NCI-H345 treated with DMSO at 0.1 percent for 48 hours (cell line): ENCODE data around the gene DST.
"Not testable (repeated sequence)": the region's sequence is repeated elsewhere in the genome, so short reads cannot be mapped to it uniquely, and the experiment has no call there.

Source experiments
- DNase-seq: peaks from one replicate; lab custom pipeline; 2025; ENCODE audit not compliant: unreplicated experiment; lab: John Stamatoyannopoulos, UW

Gene DST

GRCh38 chr6:56518995-56519767 lies 123.5 kb downstream of the DST start:
- DNase-seq: no peak

DNA sequence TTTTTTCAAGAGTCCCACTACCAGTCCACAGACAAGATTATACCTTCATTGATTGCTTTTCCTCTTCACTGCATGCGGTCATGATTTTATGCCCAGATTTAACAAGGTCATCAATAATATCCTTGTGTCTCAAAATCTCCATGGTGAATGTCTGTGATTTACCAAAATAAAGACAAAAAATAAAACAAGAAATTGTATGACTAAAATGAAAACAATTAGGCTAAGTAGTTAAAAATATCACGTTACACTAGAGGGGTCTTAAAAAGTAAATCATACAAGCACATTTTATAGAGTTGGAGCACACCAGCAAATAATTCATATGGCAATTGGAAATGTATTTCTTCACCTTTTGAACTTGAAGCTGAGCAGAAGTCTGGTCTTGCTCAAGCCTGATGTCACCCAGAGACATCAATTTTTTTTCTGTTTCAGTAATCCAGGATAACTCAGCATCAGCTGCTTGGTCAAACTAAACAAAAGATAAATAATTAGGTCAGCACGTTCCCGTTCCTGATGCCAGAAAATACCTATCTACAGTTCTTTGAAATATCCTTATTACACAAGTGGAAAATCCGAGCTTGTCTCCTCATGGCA lies 125.4 kb downstream of the DST start:
- DNase-seq: no peak

- DNase-seq: no peak
Observed at GRCh38 chr6:56516003-56516402, 126.7 kb downstream of the DST start.

DNA sequence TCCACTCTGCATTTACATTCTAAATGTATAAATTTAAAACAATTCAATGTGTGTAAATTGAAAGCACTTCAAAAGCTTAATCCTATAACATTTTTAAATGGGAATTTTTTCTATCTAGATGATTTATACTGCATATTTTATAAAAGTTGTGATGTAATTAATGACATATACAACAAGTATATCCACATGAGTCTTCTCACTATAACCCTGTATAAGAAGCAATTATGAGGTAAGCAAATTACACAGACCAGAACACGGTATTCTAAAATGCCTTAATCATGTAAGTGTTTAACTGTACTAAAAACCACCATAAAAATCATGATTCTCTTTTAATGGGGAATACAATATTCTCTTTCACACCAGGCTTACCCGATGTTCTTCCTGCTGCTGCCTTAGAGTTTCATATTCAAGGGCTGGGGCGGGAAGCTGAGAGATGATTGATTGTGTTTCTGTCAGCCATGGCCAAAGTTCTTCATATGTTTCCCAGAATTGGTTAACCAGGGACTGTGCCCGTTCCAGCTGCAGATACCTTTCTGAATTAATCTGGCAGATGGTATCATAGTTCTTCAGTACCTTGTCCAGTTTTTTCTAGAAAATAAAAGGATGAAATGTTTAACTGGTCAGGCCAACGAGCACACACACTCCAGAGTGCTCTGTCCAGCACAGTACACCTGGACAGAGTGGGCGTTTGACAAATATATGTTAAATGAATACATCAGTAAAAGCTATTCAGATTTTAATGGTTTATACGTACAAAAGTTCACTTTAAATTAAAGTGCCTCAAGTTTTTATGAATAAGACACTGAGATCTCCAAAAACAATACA lies 127.4 kb downstream of the DST start:
- DNase-seq: no peak

- no peak for DNase-seq
Observed at GRCh38 chr6:56514395-56514794, 128.3 kb downstream of the DST start.

GRCh38 chr6:56513631-56514030 lies 129.1 kb downstream of the DST start:
- DNase-seq: no peak

GRCh38 chr6:56511591-56511990 lies 131.1 kb downstream of the DST start:
- no peak for DNase-seq

GRCh38 chr6:56510984-56511531 lies 131.6 kb downstream of the DST start:
- no peak for DNase-seq

DNA sequence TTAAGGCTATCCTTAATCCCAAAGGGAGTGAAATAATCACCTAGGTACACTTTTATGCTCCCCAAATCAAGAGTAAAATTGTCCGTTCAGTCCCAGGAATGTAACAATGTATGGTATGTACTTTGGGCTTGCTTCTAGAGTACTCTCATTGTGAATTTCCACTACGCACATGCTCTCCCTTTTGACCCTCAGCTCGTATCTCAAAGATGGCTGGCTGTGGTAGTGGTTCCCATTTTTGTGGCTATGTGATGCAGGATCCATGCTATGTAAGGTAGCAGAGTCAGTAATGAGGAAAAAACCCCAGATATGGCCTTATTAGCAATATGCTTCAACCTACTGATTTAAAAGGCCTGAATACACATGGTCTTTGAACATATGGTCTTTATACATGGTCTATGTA lies 133.7 kb downstream of the DST start:
- DNase-seq: no peak

DNA sequence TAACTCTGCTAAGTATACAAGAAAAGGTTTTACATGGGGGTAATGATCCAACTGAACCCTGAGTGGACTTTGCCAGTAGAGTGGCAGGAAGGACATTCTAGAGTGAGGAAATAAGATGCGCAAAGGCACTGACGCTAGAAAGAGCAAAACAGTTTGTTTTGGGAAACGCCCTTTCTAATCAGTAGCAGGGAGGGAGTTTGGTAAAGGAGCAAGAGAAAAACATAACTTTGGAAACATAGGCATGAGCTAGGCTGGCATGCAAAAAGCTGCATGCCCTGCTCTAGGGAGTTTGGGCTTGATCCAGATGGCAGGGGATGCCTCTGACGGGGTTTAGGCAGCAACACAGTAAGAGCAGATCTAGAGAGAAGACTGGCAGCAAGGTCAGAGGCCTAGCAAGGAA lies 135.2 kb downstream of the DST start:
- no peak for DNase-seq

DNA sequence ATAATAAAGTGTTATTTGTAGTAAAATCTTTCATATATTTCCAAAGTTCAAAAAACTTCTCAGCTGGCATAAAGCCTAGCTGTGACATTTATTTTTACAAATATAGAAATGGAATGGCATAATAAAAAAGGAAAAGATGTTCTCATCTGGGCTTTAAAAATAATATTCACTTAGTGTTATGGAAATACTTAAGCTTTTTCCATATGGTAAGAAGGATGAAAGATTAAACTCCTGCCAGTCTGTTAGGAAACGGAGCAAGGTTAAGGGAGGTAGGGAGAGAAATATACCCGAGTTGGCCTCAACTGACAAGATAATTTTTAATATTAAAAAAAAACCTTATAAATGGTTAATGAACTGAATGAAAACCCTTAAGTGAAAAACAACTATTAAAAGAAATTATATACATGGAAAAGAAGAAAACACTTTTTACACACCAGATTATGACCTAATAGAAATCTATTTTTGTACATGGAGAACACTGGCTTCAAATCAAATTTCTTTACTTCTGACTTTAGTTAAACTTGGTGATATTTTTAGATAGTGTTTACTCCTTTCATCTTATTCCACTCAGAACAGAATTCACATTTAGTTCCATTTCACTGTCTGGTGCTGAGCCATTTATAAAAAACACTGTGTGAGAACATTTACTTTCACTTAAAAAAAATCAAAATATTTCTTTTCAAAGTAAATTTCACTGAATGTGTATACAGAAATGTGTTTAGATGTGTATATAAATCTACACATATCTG lies 137.0 kb downstream of the DST start:
- DNase-seq: no peak

DNA sequence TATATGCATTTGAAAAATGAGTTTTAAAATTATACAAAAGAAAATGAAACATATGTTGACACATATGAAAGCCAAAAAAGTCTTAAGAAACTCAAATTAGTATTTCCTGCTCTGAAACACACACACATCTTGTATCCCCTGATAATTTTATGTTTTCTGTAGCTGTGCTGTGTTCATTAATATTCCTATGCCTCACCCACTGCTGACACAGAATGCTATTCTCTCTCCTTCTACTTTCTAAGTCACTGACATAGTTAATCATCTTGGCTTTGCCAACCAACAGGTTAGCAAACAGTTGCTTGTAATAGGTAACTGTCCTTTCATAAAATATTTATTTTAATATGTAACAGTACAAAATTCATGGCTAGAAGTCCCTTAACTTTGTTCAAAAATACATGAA lies 140.7 kb downstream of the DST start:
- DNase-seq: no peak

DNA sequence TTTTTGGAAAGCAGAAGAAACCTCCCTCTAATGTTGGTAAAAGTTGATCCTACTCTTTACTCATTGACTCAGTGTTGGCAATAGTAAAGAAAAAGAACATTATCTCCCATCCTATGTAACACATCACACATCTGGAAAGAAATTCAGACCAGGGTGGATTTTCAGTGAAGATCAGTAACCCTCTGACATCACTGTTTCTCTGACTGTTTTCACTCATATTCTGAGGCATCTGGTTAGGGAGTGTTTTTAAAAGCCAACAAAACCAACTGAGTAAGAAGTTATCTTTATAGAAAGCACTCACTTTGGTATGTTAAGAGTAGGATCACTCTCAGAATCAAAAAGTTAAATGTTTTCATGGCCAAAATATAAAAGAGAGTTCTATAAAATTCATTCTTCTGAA lies 143.6 kb downstream of the DST start:
- no peak for DNase-seq

GRCh38 chr6:56497691-56498090 lies 145.0 kb downstream of the DST start:
- no peak for DNase-seq

DNA sequence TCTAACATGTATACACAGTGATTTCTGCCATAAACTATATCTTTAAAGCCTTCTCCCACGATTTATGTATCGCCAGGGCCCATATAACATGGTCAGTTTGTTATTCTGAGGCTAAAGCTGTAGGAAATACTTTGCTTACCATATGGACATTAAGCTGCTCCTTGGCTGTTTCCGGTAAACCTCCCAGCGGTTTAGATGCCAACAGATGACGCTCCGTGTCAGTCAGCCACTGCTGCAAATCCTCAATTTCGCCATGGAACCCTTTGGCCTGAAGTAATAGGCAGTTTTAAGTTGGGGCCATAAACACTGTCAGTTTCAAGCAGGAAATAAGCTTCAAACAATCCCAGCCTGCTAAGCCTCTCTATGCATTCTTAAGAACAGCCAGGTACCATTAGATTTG lies 145.4 kb downstream of the DST start:
- DNase-seq: no peak

- not testable (repeated sequence) for DNase-seq
Observed at GRCh38 chr6:56496650-56497049, 146.0 kb downstream of the DST start.

DNA sequence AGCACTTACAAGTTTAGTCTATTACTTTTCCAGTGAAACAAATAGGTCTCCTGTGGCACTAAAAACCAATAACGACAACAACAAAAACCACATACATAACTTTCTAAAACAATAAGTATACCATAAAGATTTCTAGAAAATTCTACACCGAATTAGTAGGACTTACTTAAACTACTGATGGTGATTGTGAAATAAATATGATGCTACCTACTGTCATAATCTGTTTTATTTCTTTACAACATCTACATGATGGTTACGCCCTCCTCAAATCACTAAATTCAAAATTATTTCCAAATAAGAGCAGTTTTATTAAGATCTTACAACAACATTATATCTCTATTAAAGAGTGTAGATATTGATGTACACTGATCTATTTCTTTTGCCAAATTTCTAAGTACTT lies 147.0 kb downstream of the DST start:
- no peak for DNase-seq

- no peak for DNase-seq
Observed at GRCh38 chr6:56491606-56492328, 150.9 kb downstream of the DST start.

DNA sequence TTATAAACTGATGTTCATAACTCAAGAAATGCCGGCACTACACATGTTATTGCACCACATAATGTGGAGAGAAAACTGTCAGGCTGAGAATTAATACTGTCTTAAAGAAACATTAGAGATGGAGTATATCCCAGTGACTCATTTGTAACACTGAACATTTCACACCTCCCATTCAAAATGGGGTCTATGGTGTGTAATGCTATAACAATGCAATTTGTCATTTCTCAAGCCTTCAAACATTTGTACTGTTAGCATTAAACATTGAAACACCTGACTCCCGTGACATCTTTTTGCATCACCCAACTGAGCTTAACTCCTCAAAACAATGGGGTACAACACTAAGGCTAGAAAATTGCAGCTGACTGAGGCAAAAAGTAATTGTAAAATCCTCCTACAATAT lies 151.7 kb downstream of the DST start:
- DNase-seq: no peak

DNA sequence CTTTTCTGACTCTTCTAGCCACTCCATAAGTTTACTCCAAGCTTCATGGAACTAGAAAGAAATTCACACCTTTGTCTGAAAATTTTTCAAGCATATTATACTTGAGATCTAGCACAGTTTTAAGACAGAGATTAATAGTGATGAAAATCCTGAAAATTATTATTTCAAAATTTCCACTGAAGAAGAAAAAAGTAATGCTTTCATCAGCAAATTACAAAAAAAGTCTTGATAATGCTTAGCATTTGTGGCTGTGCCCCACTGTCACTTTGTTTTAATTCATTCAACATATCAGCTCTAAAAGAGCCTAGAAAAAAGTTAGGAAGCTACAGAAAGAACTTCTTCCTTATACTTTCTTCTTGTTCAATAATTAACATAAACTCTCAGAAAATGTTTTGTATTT lies 153.1 kb downstream of the DST start:
- DNase-seq: no peak
